ENCODE results near the gene ZCCHC24.

The ZCCHC24 gene

DNA sequence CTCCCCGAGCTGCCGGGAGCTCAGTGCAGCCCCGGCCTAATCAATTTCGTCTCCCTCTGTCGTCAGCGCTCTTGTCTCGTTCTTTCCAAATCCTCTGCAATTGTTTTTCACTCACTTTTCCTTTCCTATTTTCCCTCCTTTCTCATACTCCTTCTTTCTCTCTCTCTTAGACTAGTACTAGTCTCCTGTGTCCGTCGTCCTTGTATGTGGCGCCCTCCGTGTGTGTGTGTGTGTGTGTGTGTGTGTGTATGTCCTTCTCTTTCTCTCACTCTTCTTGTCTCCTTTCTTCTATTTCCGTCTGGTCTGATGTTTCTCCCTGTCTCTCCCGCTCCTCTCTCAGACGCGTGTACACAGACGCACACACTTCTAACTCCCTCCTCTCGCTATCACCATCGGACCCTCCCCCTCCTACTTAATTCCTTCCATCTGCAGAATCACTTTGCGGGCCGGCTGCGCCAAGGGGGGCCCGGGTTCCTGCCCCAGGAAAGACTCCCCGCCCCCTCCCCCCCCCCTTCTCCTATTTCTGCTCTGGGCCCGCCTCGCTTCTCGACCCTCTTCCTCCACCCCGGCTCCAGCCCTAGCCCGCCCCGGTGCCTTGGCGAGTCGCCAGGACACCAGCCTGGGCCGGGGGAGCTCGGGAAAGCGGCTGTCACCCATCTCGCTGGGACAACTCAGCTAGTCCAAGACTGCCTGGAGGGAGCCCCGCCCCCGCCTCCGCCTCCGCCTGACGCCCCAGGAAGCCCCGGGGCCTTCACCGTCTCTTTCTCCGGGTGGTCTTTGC is 743 bp upstream of the ZCCHC24 start:
- DNase-seq (ENCODE audit: low read depth) = no peak

DNA sequence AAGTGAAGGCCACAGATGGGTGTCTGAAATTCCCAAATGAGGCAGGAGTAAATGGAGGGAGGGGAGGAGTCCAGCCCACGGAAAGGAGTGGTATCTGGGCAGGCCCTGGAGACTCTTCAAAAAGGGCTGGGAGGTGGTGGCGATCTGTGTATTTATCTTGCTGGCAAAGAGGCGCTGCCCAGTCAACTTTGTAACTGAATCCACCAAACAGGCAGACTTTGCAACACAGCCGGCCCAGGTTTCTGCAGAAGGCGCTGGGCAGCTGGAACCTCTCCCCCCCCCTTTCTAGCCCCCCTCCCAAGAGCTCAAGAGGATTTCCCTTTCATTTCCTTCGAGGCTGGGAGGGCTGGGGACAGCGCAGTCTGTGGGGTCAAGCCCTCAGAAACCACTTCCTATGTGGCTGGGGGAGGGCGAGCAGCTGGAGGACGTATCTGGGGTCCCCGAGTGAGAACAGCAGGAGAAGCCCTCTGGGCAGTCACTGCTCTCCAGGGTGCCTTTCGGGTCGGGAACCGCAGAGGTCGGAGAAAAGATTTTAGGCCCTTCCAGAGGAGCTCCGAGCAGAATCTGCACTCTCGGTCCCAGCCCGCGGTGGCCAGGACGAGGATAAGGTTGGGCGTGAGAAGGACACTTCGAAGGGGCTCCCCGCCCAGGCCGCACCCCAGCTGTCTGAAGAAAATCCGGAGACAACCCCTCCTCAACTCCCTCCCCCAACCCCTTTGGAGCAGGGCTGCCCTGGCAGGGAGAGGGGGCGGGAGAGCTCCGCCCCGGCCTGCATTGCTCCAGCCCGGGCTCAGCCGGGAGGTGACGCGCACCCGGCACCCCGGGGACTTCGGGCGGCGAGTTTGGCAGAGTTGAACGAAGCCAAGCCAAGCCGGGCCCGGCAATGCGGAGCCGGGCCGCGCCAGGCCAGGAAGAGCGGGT is 965 bp downstream of the ZCCHC24 start:
- peak; percentile 59 for DNase-seq (ENCODE audit: low read depth)

DNA sequence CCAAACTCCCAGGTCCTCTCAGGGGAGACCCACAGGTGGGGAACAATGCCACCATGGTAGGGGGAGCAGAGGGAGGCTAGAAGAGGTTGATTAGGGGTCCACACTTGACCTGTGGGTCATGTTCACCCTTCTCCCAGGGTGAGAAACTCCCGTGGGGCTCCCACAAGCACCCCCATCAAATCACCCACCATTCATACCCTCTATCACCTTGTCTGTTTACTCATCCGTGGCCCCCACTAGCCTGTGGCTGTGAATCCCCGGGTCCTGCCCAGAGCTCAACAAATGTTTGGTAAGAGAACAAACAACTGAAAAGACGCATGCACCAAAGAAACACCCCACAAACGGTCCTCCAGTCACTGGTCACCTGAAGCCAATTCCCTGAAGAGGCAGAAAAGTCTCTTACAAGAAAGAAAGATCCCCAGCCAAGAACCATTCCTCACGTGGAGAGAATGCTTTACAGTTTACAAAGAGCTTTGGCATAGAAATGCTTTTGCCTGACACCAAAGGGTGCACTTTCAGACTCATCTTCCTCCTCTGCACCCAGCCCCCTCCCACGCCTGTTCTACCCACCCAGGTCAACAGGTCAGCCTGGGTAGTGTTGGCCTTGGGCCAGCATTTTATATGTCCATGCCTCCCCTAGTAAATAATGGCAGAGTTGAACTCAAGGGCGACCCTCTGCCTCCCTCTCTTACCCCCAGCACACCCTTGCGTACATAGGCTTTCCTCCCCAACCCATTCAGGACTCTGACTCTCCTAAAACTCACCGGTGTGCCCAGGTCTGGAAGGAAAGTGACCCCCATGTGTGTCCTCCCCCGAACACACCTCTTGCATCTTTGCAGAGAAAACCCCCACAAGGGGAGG is 1.9 kb downstream of the ZCCHC24 start:
- no peak for DNase-seq (ENCODE audit: low read depth)

DNA sequence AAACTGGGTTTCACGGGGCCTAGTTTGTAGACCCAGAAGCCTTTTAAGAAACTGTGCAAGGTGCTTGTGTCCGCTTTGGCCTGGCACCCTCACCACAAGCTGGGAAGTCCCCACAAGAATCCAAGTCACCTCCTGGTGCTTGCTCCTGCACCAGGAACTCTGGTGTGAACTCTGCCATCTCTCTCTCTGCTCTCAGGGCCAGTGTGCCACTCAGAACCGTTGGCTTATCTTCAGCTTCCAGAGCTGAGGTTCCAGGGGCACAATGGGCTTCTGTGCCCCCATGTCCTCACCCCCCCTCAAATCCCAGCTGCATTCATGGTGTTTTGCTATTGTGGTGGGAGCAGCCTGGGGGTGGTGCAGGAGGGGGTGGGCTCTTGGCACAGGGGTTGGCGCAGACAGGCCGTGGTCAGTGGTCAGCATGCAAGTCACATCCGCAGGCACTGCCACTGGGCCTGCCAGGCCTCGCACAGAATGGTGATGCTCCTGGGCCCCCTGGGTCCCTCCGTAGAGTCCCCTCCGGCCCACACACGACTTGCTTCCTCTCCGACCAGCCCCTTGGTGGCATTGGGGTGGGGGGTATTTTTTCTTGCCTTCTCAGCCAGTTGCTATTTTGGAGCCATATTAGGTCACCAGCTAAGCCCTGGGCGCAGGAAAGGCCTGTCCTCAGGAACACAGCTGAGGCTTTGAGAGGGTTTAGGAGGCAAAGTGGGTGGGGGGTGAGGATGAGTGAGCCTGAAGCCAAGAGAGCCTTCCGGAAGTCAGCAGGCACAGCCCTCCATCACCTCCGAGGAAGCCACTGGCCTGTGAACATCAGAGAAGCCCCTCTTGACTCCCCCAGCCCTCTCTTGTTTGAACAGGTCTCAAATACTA is 3.0 kb downstream of the ZCCHC24 start:
- DNase-seq (ENCODE audit: low read depth) = no peak

DNA sequence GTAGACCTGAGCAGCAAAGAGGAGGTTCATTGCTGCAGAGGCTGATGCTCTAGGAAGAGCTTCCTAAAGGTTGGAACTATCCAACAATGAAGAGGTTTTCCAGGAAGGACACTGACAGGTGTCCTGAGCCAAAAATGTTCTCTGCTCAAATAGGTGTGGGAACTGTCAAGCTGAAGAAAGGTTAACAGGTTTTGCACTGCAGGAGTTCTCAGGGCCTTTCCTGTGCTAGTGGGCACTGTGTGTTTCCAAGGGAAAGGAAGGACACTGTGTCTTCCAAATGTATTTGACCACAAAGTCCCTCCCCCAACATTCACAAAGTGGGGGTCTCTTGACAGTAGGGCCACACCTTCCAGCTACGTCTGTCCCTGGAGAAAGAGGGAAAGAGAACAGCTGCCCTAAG is 4.0 kb downstream of the ZCCHC24 start:
- DNase-seq (ENCODE audit: low read depth) = no peak

DNA sequence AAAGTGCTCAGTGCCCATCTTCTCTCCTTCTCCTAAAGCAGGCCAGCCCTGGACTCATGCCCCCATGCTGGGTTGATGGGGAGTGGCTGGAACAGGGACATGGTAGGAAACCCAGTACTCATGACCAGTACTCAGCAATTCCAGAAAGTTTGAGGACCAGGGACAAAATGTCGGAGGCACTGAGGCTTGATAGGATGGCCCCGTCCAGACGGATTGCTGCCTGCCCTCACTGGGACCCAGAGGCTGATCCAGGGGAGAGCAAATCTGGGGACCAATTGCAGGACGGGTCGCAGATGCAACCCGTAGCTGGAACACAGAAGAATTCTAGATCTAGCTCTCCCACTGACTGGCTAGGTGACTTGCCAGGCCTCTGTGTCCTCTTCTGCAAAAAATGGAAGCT is 5.1 kb downstream of the ZCCHC24 start:
- no peak for DNase-seq (ENCODE audit: low read depth)

DNA sequence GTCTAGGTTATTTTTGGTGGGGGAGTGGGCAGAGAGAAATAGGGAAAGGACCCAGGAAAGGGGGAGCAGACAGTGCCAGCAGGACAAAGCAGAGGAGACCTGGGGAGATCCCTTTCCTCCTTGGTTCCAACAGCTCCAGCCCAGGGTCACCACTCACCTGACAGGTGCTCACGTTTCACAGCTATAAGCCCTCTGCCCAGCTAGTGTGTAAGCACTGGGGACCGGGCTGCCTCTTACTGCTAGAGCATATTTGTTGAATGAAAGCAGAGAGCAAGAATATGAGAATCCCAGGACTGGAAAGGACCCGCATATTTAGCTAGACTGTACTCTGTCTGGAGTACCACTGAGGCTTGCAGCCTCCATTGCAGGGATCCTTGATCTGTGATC is 6.7 kb downstream of the ZCCHC24 start:
- DNase-seq (ENCODE audit: low read depth) = no peak

DNA sequence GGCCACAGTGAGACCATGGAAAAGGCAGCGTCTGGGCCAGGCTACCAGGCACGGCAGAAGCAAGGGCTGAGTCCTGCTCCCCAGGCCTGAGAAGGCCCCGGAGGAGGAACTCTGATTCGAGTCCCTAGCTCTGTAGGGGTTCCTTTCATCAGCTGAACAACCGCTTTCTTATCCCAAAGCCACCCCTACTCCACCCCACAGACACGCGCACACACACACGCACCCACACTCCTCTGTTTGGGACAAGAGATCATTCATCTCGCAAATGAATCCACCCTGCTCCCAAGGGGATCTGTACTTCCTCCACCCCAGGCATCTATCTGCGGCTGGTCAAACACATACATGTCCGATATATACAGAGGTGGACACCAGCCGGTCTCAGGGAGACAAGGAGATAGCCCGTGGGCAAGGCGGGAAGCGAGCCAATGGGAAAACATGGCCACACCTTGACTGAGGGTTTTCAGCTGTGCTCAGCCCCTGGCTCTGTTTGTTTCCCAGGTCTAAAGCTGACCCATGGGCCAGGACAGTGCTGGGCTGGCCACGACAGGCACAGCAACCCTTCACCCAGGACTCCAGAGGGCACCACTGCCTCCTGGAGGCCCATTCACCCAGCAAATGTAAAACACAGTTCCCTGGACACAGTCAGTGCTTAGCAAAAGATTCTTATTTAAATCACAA is 7.3 kb downstream of the ZCCHC24 start:
- DNase-seq (ENCODE audit: low read depth) = no peak

DNA sequence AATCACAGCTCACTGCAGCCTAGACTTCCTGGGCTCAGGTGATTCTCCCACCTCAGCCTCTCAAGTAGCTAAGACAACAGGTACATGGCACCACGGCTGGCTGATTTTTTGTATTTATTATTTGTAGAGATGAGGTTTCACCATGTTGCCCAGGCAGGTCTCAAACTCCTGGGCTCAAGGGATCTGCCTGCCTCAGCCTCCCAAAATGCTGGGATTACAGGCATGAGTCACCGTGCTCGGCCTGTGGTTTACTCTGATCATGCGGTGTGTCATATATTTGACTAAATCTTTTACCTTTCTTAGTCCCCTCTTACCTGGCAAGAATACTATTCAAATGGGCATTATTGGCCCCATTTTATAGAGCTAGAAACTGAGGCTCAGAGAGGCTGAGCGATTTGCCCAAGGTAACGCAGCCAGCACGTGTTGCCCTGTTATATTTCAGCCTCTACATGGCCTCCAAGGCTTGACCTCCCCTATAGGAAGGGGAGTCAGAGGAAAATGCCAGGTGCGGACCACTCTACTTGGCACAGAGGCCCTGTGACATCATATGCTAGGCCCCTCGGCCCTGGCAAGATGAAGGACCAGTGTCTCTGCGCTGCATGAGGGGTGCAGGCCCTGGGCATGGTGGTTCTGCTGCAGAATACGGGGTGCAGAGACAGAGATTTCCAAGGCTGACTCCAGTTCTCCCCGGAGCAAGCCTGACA is 8.2 kb downstream of the ZCCHC24 start:
- no peak for DNase-seq (ENCODE audit: low read depth)

DNA sequence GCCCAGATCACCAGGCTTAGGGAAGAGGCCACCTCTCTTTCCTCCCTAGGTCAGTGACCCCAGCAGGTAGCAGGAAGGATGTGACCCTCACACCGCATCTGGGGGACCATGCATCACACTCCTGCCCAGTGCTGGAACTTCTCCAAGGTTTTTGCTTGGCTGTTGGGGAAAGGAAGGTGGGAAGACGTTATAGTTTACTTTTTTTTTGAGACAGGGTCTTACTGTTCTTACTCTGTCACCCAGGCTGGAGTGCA is 8.6 kb downstream of the ZCCHC24 start:
- no peak for DNase-seq (ENCODE audit: low read depth)

DNA sequence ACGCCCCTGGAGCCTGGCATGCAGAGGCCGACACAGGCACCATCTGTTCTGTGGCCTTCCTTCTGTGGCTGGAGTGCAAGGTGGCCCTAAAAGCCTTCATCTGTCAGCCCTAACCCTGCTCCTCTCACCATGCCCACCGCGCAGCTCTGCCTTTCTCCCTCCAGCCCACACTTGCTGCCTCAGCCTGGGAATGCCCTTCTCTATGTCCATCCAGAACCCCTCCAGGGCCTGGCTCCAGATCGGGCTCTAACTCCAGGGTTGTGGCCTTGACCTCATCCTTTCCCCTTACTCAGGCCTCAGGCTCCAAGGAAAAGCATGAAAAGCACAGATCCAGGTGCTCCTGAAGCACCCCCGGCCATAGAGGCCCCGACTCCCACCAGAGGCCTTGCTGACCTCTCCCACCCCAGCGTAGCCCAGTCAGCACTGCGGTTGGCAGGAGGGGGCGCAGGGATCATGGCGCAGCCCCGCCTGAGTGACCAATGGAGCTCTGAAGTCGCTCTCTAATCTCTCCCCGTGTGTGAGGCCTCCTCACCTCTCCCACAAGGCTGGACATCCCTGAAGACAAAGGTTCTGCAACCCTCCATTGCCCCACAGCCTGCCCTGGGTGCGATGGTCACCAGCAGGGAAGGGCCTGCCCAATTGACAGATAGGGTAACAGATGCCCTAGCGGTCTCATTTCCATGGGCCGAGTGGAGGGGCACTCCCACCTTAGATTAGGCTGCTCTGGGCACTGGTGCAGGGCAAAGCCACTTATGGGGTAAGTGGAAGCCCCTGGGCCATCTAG is 9.2 kb downstream of the ZCCHC24 start:
- no peak for DNase-seq (ENCODE audit: low read depth)

DNA sequence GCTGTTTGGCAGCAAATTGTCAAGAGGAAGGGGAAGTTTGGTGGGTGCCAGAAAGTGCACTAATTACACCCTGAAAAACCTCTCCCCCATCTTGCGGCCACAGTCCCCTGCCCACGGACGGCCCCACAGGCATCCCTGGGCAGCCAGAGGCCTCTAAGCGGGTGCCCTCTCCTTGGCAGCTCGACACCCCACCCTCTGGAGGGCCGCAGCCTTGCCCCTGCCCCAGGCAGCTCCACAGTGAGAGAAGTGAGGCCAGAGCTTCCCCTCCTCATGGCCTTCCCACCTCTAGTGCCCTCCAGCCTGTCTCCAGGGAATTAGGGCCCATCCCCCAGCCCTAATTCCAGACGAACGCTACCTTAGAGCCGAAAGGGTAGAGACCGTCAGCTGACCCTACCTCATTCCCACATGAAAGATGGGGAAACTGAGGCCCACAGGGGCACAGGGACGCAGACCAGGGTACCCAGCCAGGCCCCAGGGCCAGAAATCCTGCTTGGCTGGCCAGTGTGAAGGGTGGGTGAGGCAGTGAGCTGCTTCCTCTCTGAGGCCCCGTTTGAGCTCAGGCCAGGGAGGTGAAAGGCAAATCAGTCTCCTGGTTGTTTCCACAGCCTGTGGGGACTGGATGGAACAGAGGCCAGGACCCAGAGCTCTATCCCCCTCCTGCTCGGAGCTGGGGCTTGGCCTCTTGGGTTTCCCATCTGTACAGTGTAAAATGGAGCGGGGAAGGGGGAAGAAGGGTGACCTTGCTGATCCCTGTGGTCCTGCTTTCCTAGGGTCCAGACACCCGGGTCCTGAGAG is 10.0 kb downstream of the ZCCHC24 start:
- DNase-seq (ENCODE audit: low read depth) = no peak

DNA sequence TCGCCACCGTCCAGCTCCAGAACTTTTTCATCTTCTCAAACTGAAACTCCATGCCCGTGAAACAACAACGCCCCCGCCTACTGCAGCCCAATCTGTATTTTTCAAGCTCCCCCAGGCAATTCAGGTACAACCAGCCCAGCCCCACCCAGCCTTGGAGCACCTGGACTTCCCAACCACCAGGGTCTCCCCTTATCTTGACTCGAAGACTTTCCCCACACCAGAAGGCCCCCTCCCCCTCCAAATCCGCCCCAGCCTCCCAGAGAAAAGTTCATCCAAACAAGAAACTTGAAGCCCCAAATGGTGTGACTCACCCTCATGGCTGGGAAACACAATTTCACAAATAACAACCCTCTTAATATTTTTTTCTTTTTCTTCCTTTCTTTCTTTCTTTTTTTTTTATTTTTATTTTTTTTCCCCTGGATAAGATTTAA is 10.6 kb downstream of the ZCCHC24 start:
- peak; percentile 80 for DNase-seq (ENCODE audit: low read depth)

DNA sequence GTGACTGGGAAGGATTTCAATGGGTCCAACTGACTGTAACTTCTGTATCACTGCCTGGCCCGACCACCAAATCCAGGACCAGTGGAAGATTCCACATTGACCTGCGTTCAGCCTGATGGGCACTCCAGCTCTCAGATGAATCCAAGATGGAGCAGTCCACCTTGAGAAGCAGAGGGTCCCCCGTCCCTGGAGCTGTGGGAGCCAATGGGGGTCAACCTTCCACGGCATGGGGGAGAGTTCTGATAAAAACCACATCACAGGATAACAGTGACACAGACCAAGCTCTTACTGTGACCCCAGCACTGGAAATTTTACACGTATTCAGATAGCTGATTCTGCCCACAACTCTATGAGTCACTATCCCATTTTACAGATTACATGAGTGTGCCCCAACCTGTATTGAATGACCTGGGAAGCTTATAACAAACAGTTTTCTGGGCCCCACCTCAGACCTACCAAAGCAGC is 11.2 kb downstream of the ZCCHC24 start:
- no peak for DNase-seq (ENCODE audit: low read depth)

DNA sequence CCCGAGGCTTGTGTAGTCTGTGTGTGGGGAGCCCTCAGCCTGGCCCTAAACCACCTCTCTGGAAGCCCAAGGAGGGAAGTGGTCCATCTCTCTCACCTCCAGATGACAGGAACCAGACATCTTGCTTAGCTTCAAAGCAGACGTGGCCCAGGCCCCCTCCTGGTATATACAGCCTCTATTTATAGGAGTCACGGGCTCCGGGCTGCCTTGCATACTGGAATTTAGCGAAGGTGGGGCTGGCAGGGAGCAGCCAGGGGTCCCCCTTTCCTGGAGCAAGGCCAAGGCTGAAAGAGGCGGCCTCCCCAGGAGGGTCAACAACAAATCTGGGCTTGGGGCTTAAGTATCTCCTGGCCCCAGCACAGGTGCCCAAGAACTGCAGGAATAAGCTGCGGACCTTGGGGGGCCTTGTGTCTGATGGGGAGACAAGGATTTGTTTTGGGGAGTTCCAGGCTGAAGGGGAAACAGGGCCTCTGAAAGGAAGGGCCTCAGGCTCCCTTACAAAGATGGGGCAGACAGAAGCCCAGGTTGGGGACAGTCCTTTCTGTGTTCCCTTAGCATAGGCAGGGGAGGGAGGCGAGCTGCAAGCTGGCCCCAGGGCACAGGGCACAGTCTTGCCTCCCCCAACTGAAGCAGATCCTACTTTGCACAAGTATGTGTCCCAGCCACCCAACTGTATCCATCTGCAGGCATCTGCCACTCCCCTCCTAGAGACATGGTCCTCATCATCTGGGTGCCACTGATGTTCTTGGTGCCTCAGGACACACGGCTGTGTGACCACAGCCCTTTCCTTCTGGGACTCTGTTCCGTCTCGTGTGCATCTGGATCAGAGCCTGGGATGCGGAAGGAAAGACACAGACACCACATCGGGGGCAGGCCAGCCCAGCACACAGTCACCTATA is 11.9 kb downstream of the ZCCHC24 start:
- no peak for DNase-seq (ENCODE audit: low read depth)

DNA sequence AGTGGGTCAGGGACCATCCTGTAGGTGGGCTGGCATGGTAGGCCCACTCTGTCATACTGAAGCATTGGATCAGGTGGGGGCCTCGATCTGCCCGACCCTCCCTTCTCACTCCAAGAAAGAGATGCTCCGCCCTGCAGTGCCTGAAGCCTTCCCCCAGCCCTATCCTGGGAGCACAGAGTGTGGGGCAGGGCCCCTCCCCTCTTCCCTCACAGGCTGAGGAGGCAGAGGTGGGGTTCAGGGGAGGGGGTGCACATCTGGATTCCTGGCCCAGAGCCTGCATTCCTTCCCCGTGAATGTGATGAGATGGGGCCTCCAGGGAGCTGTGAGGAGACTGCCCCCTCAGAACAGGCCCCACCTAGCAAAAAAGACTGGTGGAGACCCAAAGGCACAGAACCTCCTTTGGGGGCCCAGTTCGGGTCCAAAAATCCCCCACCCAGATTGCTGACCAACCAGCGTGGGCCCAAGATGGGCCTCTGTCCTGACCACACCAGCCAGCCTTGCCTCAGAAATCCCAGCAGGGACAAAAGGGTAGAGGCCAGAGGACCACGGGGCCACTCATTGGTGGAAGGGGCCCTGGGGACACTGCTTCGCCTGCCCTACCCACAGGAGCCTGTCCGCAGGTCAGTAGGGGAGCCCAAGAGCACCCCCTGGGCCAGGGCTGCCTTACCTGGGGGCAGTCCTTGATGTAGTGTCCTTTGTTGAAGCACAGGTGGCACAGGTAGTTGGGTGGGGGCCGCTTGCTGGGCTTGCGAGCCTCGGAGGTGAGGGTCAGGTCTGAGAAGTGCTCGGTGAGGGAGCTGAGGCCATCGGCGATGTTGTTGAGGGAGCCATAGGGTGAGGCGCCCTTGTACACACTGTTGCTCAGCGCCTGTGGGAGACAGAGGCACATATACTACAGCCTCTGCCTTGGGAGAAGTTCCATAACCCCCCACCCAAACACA is 13.3 kb downstream of the ZCCHC24 start:
- no peak for DNase-seq (ENCODE audit: low read depth)

Measured in stromal cell of bone marrow (primary cell).